Fibroblast of lung (primary cell): Measurements from ENCODE around the gene SAP130. TPM values are rescaled to one million over a fixed set of nuclear protein-coding genes. Genes with fewer than 3 reads are reported as not detected.
"Not testable (repeated sequence)": the region's sequence is repeated elsewhere in the genome, so short reads cannot be mapped to it uniquely, and the experiment has no call there.

Experiments
- DNase-seq, 2 donors: peaks; one replicate each; pipeline versions ENCODE4 v3.0.0 to v3.0.0-alpha.2; 2010; ENCODE audit warnings: low read depth in 2 of 2
- H2AFZ ChIP-seq: 2 replicates; pipeline ENCODE4 v1.5.1; 2012; ENCODE audit warnings: low read length, control low read depth, inconsistent platforms
- H3K27ac ChIP-seq: 2 replicates; pipeline ENCODE4 v1.5.1; 2011; ENCODE audit warnings: low read length, control low read depth; ENCODE audit not compliant: insufficient read depth
- H3K27me3 ChIP-seq: 2 replicates; pipeline ENCODE4 v1.5.1; 2011; ENCODE audit warnings: mild to moderate bottlenecking, low read length; ENCODE audit not compliant: control insufficient read depth, insufficient read depth
- H3K36me3 ChIP-seq: 2 replicates; pipeline ENCODE4 v1.5.1; 2011; ENCODE audit warnings: low read length; ENCODE audit not compliant: control insufficient read depth, insufficient read depth
- H3K4me1 ChIP-seq: 2 replicates; pipeline ENCODE4 v1.5.1; 2011; ENCODE audit warnings: low read length; ENCODE audit not compliant: control insufficient read depth, insufficient read depth; ENCODE audit errors: extremely low read depth
- H3K4me2 ChIP-seq: 2 replicates; pipeline ENCODE4 v1.5.1; 2011; ENCODE audit warnings: low read length, control low read depth; ENCODE audit not compliant: insufficient read depth; ENCODE audit errors: extremely low read depth
- H3K4me3 ChIP-seq, 4 experiments: fragments of 200-600 bp in 1 of 4; sonication (generic) in 1 of 4; replicated peaks in 1 of 4; 2 replicates each; pipeline ENCODE4 v1.5.1; 2011 to 2016; ENCODE audit warnings: low read length in 4 of 4, low read depth in 3 of 4, mild to moderate bottlenecking in 3 of 4, control low read depth in 2 of 4, inconsistent platforms in 1 of 4, mixed read lengths in 1 of 4; ENCODE audit not compliant: insufficient read depth in 1 of 4; ENCODE audit errors: control extremely low read depth in 1 of 4
- H3K79me2 ChIP-seq: 2 replicates; pipeline ENCODE4 v1.5.1; 2012; ENCODE audit warnings: mild to moderate bottlenecking, low read length, inconsistent platforms; ENCODE audit not compliant: control insufficient read depth, insufficient read depth
- H3K9ac ChIP-seq: 2 replicates; pipeline ENCODE4 v1.5.1; 2011; ENCODE audit warnings: mild to moderate bottlenecking, low read length, control low read depth; ENCODE audit not compliant: insufficient read depth
- H3K9me3 ChIP-seq: 2 replicates; pipeline ENCODE4 v1.5.1; 2012; ENCODE audit warnings: low read depth, low read length; ENCODE audit not compliant: control insufficient read depth, insufficient read depth
- H4K20me1 ChIP-seq: 2 replicates; pipeline ENCODE4 v1.5.1; 2011; ENCODE audit warnings: low read length; ENCODE audit not compliant: control insufficient read depth, insufficient read depth; ENCODE audit errors: extremely low read depth
- CTCF ChIP-seq, 2 donors: IDR thresholded peaks in 1 of 2; conservative IDR thresholded peaks in 1 of 2; 1 replicate in 1 of 2; 2 replicates in 1 of 2; pipeline ENCODE4 v1.5.1; 2011 to 2012; ENCODE audit warnings: low read length in 2 of 2, control low read depth in 1 of 2, inconsistent platforms in 1 of 2, low read depth in 1 of 2, mild to moderate bottlenecking in 1 of 2
- EZH2 ChIP-seq: IDR thresholded peaks from 2 replicates; pipeline ENCODE4 v1.5.1; 2012; ENCODE audit warnings: low read length, control low read depth, mild to moderate bottlenecking; ENCODE audit errors: missing control alignments
- polyA plus RNA-seq, 2 donors: library from polyadenylated mRNA; depleted of rRNA in 1 of 2; stranded (reverse) in 1 of 2; unstranded in 1 of 2; fragments of >200 nt; gene quantifications; 2 replicates each; pipeline ENCODE4 v1.2.1, GENCODE V29; 2011 to 2012; ENCODE audit warnings: missing spikeins in 1 of 2
- total RNA-seq: library from RNA; depleted of rRNA; stranded (reverse); fragments of >200 nt; gene quantifications from 2 replicates; pipeline ENCODE4 v1.2.1, GENCODE V29; 2014

Gene SAP130
- total and polyA plus RNA-seq, 2 donors (not counting 1 experiment from before 2014, with no cell fraction given), result 4.5 to 6.7 TPM

- DNase-seq, result no peak
- no peaks in the 10 kb centered on the region for H3K4me1 ChIP-seq
- H3K4me2 ChIP-seq, result no peak overlapping the region
- no peaks in the 10 kb centered on the region for H3K36me3 ChIP-seq
- no peak overlapping the region for H3K9ac ChIP-seq
- H3K79me2 ChIP-seq, result no peaks in the 10 kb centered on the region
- TF ChIP-seq CTCF (conservative IDR thresholded peaks at IDR 0.05 in 1 of 2, IDR thresholded peaks at IDR 0.05 in 1 of 2; ENCODE audit: low read depth in 1 of 2, low read length in 2 of 2) (no peak), EZH2 (no peak)
- H3K27ac ChIP-seq, result no peak overlapping the region
- H3K27me3 ChIP-seq, result no peaks in the 10 kb centered on the region
- H3K9me3 ChIP-seq, result no peaks in the 10 kb centered on the region
- no peak overlapping the region for H3K4me3 ChIP-seq
- no peaks in the 10 kb centered on the region for H4K20me1 ChIP-seq
- no peak overlapping the region for H2AFZ ChIP-seq
Observed at GRCh38 chr2:127910415-127910814, 117.4 kb downstream of the SAP130 start.

GRCh38 chr2:127909019-127909418 is 118.8 kb downstream of the SAP130 start:
- Histone ChIP-seq H3K4me1 (no peaks in the 10 kb centered on the region), H3K4me2 (no peak overlapping the region), H3K27ac (no peak overlapping the region), H4K20me1 (no peaks in the 10 kb centered on the region), H3K4me3 (no peak overlapping the region), H3K36me3 (no peaks in the 10 kb centered on the region), H2AFZ (no peak overlapping the region), H3K9ac (no peak overlapping the region), H3K27me3 (no peaks in the 10 kb centered on the region), H3K79me2 (no peaks in the 10 kb centered on the region), H3K9me3 (no peaks in the 10 kb centered on the region)
- TF ChIP-seq CTCF (conservative IDR thresholded peaks at IDR 0.05 in 1 of 2, IDR thresholded peaks at IDR 0.05 in 1 of 2; ENCODE audit: low read depth in 1 of 2, low read length in 2 of 2) (no peak), EZH2 (no peak)
- no peak for DNase-seq

GRCh38 chr2:127907733-127908400 is 120.0 kb downstream of the SAP130 start:
- not testable (repeated sequence) for H3K4me3 ChIP-seq, H3K4me1 ChIP-seq, H3K27ac ChIP-seq, H3K9ac ChIP-seq, H3K36me3 ChIP-seq, H4K20me1 ChIP-seq, H3K27me3 ChIP-seq, DNase-seq, H2AFZ ChIP-seq, H3K9me3 ChIP-seq, H3K4me2 ChIP-seq, H3K79me2 ChIP-seq
